HG03575 (cell line): ENCODE measurements around the gene RIPPLY1.
"Not testable (repeated sequence)": the region's sequence is repeated elsewhere in the genome, so short reads cannot be mapped to it uniquely, and the experiment has no call there.

Source experiments
- ATAC-seq: cut with Tn5 transposase; IDR thresholded peaks from one replicate; pipeline ENCODE4 v1.9.1; 2021; ENCODE audit not compliant: unreplicated experiment, insufficient number of reproducible peaks, low FRiP score; ENCODE audit errors: extremely low read depth

The RIPPLY1 gene

DNA sequence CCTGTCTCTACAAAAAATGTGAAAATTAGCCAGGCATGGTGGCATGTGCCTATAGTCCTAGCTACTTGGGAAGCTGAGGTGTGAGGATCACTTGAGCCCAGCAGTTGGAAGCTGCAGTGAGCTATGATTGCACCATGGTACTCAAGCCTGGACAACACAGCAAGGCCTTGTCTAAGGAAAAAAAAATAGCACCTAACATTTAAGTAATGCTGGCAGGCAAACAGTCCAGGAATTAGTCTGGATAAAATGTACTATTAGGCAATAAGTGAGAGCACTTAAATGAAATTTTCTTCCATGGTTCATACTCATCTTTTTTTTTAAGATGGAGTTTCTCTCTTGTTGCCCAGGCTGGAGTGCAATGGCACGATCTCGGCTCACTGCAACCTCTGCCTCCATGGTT lies 30.3 kb downstream of the RIPPLY1 start:
- not testable (repeated sequence) for ATAC-seq

DNA sequence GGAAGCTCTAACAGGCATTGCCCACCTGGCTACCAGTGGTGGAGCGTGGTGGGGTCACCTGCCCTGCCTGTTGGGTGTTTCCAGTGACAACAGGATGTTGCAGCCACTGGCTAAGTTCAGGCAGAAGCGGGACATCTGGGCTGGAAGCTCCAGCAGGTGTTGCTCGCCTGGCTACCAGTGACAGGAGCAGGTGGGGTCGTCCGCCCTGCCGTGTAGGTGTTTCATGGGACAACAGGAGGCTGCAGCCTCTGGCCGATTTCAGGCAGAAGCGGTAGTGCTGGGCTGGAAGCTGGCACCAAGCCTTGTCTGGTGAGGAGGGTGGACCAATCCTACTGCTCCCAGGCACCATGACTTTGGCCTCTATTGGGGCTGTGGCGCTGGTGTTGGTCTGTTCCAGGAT lies 39.4 kb downstream of the RIPPLY1 start:
- no peak for ATAC-seq

DNA sequence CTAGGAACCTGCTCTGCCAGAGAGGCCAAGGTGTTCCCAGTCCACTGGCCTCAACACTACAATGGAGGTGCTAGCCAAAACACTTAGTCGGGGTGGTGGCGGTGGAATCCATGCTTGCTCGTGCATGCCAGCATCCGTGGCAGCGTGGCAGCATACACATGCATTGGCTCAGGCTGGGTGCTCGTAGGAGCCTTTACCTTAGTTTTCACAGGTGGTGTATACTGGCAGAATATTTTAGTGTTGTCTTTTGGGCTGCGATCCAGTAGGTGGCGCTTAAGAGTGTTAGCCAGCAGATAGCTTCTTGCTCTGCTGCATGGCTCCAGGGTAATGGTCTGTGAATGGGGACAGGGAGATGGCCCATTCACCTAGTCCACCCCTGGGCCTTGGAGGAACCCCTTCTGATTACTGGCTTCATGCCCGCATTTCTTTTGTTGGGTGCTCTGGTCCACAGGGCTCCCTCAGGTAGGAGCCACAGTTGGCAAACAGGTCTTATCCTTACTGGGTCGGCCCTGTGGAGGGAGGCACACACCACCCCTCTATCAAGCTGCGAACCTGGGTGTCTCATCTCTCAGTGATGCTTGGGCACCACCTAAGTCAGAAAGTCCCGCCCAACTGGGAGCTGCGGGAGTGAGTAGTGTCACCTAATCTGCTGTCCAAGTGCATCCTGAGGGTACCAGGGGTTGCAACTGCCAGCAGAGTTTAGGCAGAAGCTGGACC lies 40.0 kb downstream of the RIPPLY1 start:
- ATAC-seq = no peak
